HG02938 (cell line): Measurements from ENCODE around the gene KLHL6.
"Not testable (repeated sequence)": the region's sequence is repeated elsewhere in the genome, so short reads cannot be mapped to it uniquely, and the experiment has no call there.

ENCODE experiments used
- ATAC-seq: cut with Tn5 transposase; IDR thresholded peaks from one replicate; pipeline ENCODE4 v1.9.1; 2021; ENCODE audit warnings: mild to moderate bottlenecking, moderate library complexity; ENCODE audit not compliant: unreplicated experiment

The KLHL6 gene

DNA sequence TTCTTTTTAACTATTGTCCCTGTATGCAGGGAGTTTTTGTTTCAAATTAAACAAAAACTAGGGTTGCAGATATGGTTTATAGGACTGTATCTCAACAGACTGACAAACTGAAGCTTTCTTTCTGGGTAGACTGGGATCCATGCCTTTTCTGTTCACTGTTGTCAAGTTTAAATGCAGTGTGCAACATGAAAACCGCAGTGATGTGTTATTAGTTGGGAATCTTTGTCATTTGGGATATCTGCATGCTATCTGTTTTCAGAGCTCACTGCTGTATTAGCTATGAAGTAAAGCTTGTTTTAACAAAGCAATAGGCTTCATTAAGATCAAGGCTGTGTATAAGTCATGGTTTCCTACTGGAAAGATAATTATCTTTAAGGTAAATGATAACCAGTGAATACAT, 105.7 kb downstream of the KLHL6 start:
- no peak for ATAC-seq

DNA sequence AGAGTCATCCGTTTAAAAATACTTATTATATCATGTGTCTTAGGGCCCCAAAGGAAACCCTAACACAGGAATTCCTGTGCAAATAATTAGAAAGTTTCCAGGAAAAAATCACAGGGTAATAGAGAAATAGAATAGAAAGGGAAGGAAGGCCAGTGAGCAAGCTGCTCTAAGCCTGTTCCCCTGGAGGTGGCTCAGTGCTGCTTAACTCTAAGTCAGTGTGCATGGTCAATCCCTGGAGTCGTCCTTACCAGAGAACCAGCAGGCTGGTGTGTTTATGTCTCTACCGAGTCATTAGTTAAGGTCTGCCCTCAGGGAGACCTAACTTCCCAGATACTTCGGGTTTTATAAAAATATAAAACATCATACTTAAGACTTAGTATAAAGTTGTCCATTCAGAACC, 106.1 kb downstream of the KLHL6 start:
- no peak for ATAC-seq

DNA sequence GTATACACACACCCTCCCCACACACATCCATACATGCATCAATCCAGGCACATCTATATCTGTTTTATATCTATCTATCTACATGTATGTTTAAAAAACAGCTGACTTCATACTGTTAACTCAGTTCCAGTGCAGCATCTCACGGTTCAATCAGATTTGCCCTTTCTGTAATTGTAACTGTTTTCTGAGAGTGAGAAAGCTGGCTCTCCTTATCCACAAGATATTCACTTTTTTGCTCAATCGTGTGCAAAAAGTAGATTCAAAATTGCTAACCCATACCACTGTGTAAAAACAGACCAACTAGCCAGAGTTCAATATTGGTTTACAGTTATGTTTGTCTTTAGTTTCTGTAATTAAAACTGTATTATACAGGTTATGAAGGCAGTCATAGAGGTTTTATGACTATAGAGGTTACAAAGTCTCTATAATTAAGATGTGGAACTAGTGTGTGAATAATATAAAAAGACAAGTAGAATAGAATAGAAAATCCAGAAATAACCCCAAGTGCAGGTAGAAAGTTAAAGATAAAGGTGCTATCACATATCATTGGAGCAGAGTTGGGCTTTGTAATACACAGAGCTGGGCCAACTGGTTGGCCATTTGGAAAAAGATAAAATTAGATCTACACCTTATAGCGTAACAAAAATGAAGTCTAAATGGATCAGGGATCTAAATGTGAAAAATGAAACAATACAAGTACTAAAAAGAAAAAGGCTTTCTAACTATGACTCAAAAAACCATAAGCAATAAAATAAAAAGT, 107.0 kb downstream of the KLHL6 start:
- no peak for ATAC-seq

DNA sequence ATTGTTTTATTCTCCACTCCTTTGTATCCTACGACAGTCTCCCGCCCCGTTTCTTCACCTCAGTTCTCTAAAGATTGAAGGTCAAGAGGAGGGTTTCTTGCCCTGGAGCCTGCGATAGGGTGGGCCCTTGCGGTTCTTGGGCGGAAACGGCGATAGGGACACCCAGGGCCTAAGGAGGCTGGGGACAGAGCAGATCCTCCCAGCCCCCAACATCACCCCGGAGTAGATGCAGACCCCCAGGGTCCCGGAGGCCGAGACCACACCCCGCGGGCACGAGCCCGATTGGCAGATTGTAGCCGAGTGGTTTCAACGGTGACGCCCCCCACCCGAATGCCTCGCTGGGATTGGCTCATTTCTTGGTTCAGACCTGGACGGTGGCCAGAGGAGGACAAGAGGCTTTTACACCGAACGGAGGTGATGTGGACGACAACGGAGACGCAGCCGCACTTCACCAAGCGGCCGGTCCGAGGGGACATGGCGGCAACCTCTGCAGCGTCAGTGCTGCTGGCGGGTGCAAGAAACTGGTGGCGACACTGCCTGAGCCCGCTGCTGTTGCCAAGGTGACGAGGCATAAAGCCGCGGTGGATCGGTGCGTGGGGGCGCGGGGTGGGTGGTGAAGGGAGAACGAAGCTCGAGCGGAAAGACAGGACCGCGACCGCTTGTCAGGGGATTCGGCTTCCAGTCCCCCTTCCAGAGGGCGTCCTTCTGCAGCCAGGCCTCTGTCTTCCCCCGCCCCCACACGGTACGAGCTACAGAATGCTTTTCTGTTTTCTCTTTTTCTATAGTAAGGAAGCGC, 108.1 kb downstream of the KLHL6 start:
- ATAC-seq, result peak; percentile 74

DNA sequence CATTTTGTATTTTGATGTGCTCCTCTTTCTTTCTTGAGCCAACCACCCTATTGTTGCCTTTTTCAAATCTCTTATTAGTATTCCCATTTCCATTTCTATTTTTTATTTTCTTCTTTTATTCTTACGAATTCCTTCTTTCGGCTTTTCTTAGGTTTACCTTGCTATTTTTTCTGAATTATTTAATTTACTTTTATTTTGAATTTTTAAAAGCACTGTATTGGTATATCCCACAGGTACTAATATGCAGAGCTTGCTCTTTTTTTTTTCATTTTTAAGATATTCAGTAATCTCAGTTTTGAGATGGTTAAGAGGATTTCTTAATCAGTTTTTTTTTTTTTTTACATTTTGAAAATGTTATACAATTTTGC, 108.7 kb downstream of the KLHL6 start:
- no peak for ATAC-seq

DNA sequence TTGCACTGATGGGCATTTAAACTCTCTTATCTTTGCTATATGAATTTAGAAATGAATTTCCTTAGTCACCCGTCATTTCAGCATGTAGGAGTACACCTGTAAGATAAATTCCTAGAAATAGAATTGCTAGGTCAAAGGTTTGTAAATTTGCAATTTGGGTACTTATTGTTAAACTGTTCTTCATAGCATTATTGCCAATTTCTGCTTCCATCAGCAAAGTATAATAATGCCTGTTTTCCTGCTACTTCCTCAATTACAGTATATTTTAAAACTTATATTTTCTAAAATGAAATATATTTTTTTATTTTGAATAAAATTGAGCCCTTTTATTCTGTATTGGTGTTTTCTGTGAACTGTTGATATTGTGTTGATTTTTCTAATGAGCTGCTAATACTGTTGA, 110.8 kb downstream of the KLHL6 start:
- no peak for ATAC-seq

DNA sequence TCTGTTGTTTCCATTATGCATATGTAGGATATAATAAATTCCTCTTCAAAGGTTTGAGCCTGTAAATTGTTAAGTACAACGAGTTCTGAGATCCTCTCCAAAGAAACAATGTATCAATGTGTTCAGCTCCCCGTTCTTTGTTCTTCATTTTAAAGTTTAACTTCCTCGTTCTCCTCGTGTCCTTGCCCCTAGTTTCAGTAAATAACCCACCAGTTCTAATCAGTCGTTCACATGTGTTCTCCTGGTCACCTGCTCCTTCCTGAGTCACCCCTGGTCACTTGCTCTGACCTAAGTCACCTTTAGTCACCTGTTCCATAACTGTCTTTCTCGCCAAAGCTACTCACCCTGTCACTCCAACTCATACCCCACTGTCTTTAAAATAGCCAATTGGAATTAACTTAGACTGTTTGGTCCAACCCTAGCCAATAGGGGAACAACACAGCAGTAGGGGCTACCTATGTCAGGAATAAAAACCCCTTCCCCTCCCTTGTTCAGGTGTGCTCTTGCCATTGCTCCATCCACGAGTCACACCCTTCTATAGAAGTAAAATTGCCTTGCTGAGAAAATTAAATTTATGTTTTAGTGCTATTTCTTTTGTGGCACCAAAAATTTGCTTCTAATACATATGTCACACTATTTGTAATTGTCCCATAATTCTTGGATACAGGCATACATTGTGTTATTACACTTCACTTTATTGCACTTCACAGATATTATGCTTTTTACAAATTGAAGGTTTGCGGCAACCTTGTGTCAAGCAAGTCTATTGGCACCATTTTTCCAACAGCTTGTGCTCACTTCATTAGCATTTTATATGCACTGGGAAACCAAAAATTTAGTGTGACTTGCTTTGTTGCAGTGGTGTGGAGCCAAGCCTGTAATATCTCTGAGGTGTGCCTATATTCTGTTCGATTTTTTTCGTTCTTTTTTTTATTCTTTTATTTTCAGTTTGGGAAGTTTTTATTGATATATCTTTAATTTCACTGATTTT, 111.8 kb downstream of the KLHL6 start:
- ATAC-seq, result no peak

DNA sequence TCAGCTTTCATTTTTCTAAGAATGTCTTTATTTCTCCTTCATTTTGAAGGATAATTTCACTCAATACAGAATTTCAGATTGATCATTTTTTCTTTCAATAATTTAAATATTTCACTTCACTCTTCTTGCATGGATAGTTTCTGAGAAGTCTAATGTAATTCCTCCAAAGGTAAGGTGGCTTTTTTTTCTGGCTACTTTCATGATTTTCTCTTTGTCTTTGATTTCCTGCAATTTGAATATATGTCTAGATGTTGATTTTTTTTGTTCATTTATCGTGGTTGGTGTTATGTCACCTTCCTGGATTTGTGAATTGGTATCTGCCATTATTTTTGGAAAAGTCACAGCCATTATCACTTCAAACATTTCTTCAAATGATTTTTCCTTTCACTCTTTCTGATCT, 112.5 kb downstream of the KLHL6 start:
- ATAC-seq, result no peak

DNA sequence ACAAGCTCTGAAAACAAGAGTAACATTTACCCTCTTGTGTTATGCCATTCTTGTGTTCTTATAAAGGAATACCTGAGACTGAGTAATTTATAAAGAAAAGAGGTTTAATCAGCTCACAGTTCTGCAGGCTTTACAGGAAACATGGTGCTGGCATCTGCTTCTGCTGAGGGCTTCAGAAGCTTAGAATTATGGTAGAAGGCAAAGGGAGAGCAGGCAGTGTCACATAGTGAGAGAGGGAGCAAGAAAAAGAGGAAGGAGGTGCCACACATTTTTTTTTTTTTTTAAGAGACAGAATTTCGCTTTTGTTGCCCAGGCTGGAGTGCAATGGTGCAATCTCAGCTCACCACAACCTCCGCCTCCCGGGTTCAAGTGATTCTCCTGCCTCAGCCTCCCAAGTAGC, 115.0 kb downstream of the KLHL6 start:
- ATAC-seq, result not testable (repeated sequence)

DNA sequence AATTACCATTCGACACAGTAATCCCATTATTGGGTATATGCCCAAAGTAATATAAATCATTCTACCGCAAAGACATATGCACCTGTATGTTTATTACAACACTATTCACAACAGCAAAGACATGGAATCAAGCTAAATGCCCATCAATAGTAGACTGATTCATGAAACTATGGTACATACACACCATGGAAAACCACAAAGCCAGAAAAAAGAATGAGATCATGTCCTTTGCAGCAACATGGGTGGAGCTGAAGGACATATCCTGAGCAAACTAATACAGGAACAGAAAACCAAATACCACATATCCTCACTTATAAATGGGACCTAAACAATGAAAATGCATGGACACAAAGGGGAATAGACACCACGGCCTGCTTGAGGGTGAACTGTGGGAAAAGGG, 116.0 kb downstream of the KLHL6 start:
- no peak for ATAC-seq

DNA sequence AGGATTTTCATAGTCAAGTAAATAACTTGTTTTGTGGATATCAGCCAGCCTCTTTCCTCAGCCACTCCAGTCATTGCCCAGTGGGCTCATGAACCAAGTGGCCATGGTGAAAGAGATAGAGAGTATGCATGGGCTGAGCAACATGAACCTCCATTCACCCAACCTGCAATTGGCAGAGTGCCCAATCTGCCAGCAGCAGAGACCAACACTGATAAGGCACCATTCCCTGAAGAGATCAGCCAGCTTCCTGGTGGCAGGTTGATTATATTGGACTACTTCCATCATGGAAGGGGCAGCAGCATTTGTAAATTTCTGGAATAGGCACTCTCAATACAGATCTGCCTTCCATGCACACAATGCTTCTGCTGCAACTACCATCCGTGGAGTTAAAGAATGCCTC, 116.8 kb downstream of the KLHL6 start:
- ATAC-seq, result no peak

DNA sequence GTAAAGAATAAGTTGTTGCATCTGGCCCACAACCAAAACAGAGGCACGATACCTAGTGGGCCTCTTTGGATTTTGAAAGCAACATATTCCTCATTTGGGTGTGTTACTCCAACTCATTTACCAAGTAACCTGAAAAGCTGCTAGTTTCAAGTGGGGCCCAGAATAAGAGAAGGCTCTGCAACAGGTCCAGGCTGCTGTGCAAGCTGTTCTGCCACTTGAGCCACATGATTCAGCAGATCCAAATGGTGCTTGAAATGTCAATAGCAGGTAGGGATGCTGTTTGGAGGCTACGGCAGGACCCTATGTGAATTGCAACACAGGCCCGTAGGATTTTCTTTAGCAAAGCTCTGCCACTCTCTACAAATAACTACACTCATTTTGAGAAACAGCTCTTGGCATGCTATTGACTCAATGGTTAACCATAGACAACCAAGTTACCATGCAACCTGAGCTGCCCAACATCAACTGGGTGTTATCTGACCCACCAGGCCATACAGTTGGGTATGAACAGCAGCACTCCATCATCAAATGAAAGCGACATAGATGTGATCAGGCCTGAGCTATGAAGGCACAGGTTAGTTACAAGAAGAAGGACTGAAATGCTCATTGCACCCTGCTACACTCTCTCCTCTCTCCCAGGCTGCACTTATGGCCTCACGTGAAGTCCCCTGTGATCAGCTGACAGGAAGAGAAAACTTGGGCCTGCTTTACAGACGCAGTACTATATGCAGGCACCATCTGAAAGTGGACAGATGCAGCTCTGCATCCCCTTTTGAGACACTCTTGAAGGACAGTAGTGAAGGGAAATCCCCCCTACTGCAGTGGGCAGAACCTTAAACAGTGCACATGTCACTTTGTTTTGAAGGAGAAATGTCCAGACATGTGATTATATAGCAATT, 117.6 kb downstream of the KLHL6 start:
- ATAC-seq, result no peak
